Colonic mucosa (tissue), 4 donors: ENCODE data around the gene GLB1L3. TPM values are rescaled to one million over a fixed set of nuclear protein-coding genes. Genes with fewer than 3 reads are reported as not detected.

Source experiments
- DNase-seq: peaks from one replicate; pipeline ENCODE4 v3.0.0-alpha.2; 2020
- H3K27ac ChIP-seq: fragments of 200-600 bp; one replicate; pipeline ENCODE4 v1.8.0; 2021
- H3K27me3 ChIP-seq: fragments of 200-600 bp; one replicate; pipeline ENCODE4 v1.8.0; 2021
- H3K36me3 ChIP-seq: fragments of 200-600 bp; one replicate; pipeline ENCODE4 v1.8.0; 2021
- H3K4me1 ChIP-seq: fragments of 200-600 bp; one replicate; pipeline ENCODE4 v1.8.0; 2021; ENCODE audit warnings: mild to moderate bottlenecking
- H3K4me3 ChIP-seq: fragments of 200-600 bp; one replicate; pipeline ENCODE4 v1.8.0; 2021
- H3K9ac ChIP-seq, 2 donors: one replicate each; pipeline ENCODE4 v1.7.0; 2013; ENCODE audit warnings: control low read depth in 2 of 2, low read depth in 2 of 2, low read length in 2 of 2
- H3K9me3 ChIP-seq: fragments of 200-600 bp; one replicate; pipeline ENCODE4 v1.8.0; 2021
- intact Hi-C: fragments of 100-400 bp; cut with DNase I; formaldehyde crosslinking; loops from one replicate; pipeline ENCODE4 v1.14.1; 2022
- total RNA-seq, 2 donors: library from RNA; stranded (reverse); fragmentation: NEBNext Ultra II Directional in 1 of 2; extraction: Animal tissue kit (Norgen Biotek cat#: 25700) in 1 of 2; gene quantifications; one replicate each; pipeline ENCODE4 v1.2.1, GENCODE V29; 2021
- TF ChIP-seq, protein P1 (sequence below): fragments of 200-600 bp; IDR thresholded peaks from one replicate; pipeline ENCODE4 v1.8.0; 2022; ENCODE audit warnings: antibody characterized with exemption, mild to moderate bottlenecking
- donor health status: healthy.
- donor health status: DM: no; HTN: no; CAD: no.
- donor health status: DM: no; HTN: no; CAD: no.

The GLB1L3 gene
- total RNA-seq, 2 donors from 2014 or later, result 0.15 TPM; not detected in 1

DNA sequence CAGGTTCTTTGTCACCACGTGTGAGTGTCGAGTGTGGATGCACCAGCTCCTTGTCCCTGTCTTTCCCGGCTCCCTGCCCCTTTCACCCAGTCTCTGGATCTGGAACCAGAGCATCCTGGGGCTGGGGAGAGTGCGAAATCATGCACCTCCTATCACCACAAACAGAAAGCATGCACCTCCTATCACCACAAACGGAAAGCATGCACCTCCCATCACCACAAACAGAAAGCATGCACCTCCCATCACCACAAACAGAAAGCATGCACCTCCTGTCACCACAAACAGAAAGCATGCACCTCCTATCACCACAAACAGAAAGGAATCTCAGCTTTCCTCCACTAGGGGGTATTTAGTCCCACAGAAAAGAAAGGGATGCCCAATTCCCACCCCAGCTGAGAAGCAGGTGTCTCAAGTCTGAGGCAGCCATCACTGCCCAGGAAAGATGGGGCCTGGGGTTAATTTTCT, 5.9 kb upstream of the GLB1L3 start:
- no peak overlapping the region for H3K4me3 ChIP-seq
- H3K9me3 ChIP-seq, result no peaks in the 10 kb centered on the region
- TF ChIP-seq, protein P1, sequence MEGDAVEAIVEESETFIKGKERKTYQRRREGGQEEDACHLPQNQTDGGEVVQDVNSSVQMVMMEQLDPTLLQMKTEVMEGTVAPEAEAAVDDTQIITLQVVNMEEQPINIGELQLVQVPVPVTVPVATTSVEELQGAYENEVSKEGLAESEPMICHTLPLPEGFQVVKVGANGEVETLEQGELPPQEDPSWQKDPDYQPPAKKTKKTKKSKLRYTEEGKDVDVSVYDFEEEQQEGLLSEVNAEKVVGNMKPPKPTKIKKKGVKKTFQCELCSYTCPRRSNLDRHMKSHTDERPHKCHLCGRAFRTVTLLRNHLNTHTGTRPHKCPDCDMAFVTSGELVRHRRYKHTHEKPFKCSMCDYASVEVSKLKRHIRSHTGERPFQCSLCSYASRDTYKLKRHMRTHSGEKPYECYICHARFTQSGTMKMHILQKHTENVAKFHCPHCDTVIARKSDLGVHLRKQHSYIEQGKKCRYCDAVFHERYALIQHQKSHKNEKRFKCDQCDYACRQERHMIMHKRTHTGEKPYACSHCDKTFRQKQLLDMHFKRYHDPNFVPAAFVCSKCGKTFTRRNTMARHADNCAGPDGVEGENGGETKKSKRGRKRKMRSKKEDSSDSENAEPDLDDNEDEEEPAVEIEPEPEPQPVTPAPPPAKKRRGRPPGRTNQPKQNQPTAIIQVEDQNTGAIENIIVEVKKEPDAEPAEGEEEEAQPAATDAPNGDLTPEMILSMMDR, result no peak
- intact Hi-C loops, result loop anchor here (5.0 kb wide), 1 partner anchor 57 kb away; no protein-coding TSS in a partner anchor
- H3K36me3 ChIP-seq, result no peaks in the 10 kb centered on the region
- no peak overlapping the region for H3K9ac ChIP-seq
- no peak for DNase-seq
- no peaks in the 10 kb centered on the region for H3K4me1 ChIP-seq
- H3K27ac ChIP-seq, result no peak overlapping the region
- peaks cover 30% of the 10 kb centered on the region for H3K27me3 ChIP-seq

DNA sequence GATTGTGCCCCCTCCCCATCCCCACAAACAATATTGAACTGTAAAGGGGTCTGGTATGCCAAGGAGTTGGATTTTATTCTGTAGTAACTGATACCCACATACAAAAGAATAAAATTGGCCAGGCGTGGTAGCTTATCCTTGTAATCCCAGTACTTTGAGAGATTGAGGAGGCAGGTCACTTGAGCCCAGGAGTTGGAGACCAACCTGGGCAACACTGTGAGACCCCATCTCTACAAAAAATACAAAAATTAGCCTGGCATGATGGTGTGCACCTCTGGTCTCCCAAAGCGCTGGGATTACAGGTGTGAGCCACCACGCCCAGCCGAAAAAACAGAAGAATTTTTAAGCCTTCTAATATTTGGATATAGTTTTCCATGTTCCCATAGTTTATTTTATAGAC, 4.2 kb upstream of the GLB1L3 start:
- no peak for DNase-seq
- intact Hi-C loops, result loop anchor here (5.0 kb wide), 1 partner anchor 55 kb away; no protein-coding TSS in a partner anchor
- H3K9ac ChIP-seq, result no peak overlapping the region
- no peaks in the 10 kb centered on the region for H3K36me3 ChIP-seq
- H3K27me3 ChIP-seq, result peaks cover 46% of the 10 kb centered on the region
- H3K4me1 ChIP-seq, result no peaks in the 10 kb centered on the region
- no peak overlapping the region for H3K27ac ChIP-seq
- TF ChIP-seq, protein P1, result no peak
- H3K9me3 ChIP-seq, result no peaks in the 10 kb centered on the region
- no peak overlapping the region for H3K4me3 ChIP-seq

DNA sequence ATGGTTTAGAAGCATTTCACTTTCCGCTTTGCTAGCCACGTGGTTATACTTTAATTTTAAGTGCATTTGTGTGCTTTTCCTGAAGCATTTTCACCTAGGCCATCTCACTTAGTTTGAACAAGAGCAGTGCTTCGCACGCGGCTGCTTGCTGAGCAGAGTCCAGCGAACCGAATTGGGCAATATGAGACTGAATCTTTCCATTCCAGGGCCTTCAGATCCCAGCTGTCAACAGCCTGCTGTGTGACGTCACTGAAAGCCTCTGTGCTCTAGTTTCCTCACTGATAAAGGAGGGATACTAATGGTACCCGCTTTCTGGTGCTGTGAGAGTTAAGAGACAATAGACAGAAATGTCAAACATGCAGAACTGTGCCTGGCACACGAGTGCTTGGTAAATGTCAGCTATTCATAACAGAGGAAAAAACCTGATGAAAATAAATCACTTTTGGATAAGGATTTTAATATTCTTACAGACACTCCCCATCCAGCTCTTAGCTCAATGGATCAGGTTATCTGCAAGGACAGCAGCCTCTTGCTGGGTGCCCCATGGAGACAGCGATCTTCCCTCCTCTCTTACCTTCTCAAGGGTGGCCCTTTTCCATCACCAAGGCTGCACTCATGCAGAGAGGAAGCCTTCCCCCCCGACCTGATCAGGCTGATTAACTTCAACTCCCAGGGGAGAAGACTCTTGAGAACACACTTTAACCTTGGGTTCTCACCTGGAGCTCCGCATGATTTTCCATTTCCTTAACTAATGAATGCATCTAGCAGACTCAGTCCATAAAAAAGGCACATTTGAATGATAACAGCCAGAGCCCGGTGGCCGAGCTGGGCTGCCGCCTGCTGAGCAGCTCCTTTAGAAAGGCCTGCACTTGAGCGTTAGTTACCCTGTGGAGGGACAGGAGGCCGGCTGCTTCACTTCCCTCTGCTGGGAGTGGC, 3.5 kb upstream of the GLB1L3 start:
- intact Hi-C loops, result loop anchor here (5.0 kb wide), 1 partner anchor 55 kb away; no protein-coding TSS in a partner anchor
- no peak for DNase-seq
- Histone ChIP-seq H3K27me3 (peaks cover 53% of the 10 kb centered on the region), H3K4me1 (no peaks in the 10 kb centered on the region), H3K4me3 (no peak overlapping the region), H3K9me3 (no peaks in the 10 kb centered on the region), H3K27ac (no peak overlapping the region), H3K9ac (no peak overlapping the region), H3K36me3 (no peaks in the 10 kb centered on the region)
- TF ChIP-seq, protein P1, result no peak

DNA sequence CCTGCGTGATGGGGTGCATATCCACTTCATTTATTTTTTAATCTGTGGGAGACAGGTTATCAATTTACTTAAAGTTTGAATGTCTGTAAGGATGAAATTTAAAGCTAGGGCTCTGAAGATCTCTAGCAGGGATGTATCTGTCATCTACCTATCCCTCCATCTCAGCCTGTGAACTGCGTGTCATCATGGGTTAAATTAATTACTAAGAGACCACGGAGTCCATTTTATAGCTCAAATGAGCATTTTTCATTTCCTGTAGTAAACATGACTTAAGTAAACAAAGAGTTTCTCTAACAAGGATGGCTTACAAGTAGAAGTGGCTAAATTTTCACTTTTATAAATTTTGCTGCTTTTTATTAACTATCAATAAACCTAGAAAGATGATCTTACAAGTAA, 2.9 kb upstream of the GLB1L3 start:
- peaks cover 58% of the 10 kb centered on the region for H3K27me3 ChIP-seq
- intact Hi-C loops, result loop anchor here (5.0 kb wide), 1 partner anchor 54 kb away; no protein-coding TSS in a partner anchor

DNA sequence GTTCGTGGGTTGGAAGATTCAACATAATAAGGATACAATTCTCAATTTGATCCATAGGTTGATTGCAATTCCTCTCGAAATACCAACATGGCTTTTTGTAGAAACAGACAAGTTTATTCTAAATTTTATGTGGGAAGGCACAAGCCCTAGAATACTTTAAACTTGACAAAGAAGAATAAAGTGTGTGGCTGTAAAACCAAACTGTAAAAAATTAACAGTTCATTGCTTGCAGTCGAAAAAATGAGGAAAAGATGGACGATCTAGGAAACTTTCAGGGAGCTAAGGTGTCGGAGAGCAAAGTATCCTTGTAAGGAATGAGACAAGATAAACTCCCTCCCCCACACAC, 1.0 kb upstream of the GLB1L3 start:
- H3K9me3 ChIP-seq, result no peaks in the 10 kb centered on the region
- H3K36me3 ChIP-seq, result no peaks in the 10 kb centered on the region
- intact Hi-C loops, result no loop called here
- no peak for DNase-seq
- H3K27me3 ChIP-seq, result peaks cover 58% of the 10 kb centered on the region
- TF ChIP-seq, protein P1, result no peak
- no peak overlapping the region for H3K27ac ChIP-seq
- H3K4me3 ChIP-seq, result no peak overlapping the region
- H3K4me1 ChIP-seq, result no peaks in the 10 kb centered on the region
- no peak overlapping the region for H3K9ac ChIP-seq

More for the DNA sequence above, 2.9 kb upstream of the GLB1L3 start:
- no peak for DNase-seq
- no peaks in the 10 kb centered on the region for H3K9me3 ChIP-seq
- no peak overlapping the region for H3K4me3 ChIP-seq
- H3K4me1 ChIP-seq, result no peaks in the 10 kb centered on the region
- H3K9ac ChIP-seq, result no peak overlapping the region
- no peaks in the 10 kb centered on the region for H3K36me3 ChIP-seq
- no peak overlapping the region for H3K27ac ChIP-seq
- TF ChIP-seq, protein P1, result no peak
